Right renal cortex interstitium (tissue), 3 donors: ENCODE results near the gene KIF25. TPM values are rescaled to one million over a fixed set of nuclear protein-coding genes. Genes with fewer than 3 reads are reported as not detected.

Experiments
- DNase-seq, 3 donors: peaks; one replicate each; pipeline ENCODE4 v3.0.0-alpha.2; 2013; ENCODE audit warnings: low read depth in 3 of 3, low spot score in 2 of 3
- polyA plus RNA-seq, 3 donors: library from polyadenylated mRNA; unstranded; fragments of 120-200 nt; gene quantifications; one replicate each; pipeline ENCODE4 v1.2.1, GENCODE V29; 2013; ENCODE audit not compliant: insufficient read length in 3 of 3

The KIF25 gene
- polyA plus RNA-seq, 3 donors: 0.47 to 0.82 (median 0.50) TPM

- DNase-seq: no peak
Observed at GRCh38 chr6:168033791-168034190, 36.3 kb downstream of the KIF25 start.

- DNase-seq: no peak
Observed at GRCh38 chr6:168034537-168034936, 37.1 kb downstream of the KIF25 start.

GRCh38 chr6:168035098-168035660, 37.7 kb downstream of the KIF25 start:
- peak in 2 of 3 donors; percentile 61 to 66 for DNase-seq

GRCh38 chr6:168035661-168036545, 38.4 kb downstream of the KIF25 start:
- DNase-seq: no peak

GRCh38 chr6:168037242-168037641, 39.8 kb downstream of the KIF25 start:
- no peak for DNase-seq

- DNase-seq: no peak
Observed at GRCh38 chr6:168037856-168038255, 40.4 kb downstream of the KIF25 start.

- no peak for DNase-seq
Observed at GRCh38 chr6:168038576-168039140, 41.2 kb downstream of the KIF25 start.

GRCh38 chr6:168039301-168039700, 41.8 kb downstream of the KIF25 start:
- no peak for DNase-seq

- no peak for DNase-seq
Observed at GRCh38 chr6:168039849-168040248, 42.4 kb downstream of the KIF25 start.

GRCh38 chr6:168040856-168041496, 43.5 kb downstream of the KIF25 start:
- no peak for DNase-seq

GRCh38 chr6:168041928-168042327, 44.5 kb downstream of the KIF25 start:
- DNase-seq: no peak

- no peak for DNase-seq
Observed at GRCh38 chr6:168042426-168043192, 45.1 kb downstream of the KIF25 start.

GRCh38 chr6:168043193-168043847, 45.8 kb downstream of the KIF25 start:
- no peak for DNase-seq

- no peak for DNase-seq
Observed at GRCh38 chr6:168043848-168044415, 46.5 kb downstream of the KIF25 start.

GRCh38 chr6:168044521-168045130, 47.2 kb downstream of the KIF25 start:
- DNase-seq: no peak

GRCh38 chr6:168045141-168045691, 47.7 kb downstream of the KIF25 start:
- DNase-seq: no peak

GRCh38 chr6:168045706-168046620, 48.5 kb downstream of the KIF25 start:
- no peak for DNase-seq

GRCh38 chr6:168046696-168047095, 49.2 kb downstream of the KIF25 start:
- DNase-seq: no peak
